Esophagus muscularis mucosa (tissue), 4 donors: ENCODE data around the gene NCOA7. TPM values are rescaled to one million over a fixed set of nuclear protein-coding genes. Genes with fewer than 3 reads are reported as not detected.
"Not testable (repeated sequence)": the region's sequence is repeated elsewhere in the genome, so short reads cannot be mapped to it uniquely, and the experiment has no call there.

Source experiments
- DNase-seq: peaks from one replicate; pipeline ENCODE4 v3.0.0-alpha.2; 2017; ENCODE audit errors: extremely low spot score
- H3K27ac ChIP-seq, 4 donors: fragments of 200-600 bp; sonication (generic); replicated peaks in 1 of 4; 1 replicate in 3 of 4; 2 replicates in 1 of 4; pipeline ENCODE4 v1.5.1; 2016 to 2019; ENCODE audit warnings: mild to moderate bottlenecking in 1 of 4
- H3K27me3 ChIP-seq, 4 donors: fragments of 200-600 bp; sonication (generic); one replicate each; pipeline versions ENCODE4 v1.5.1 to v1.6.0; 2016 to 2019
- H3K36me3 ChIP-seq, 4 donors: fragments of 200-600 bp; sonication (generic); one replicate each; pipeline ENCODE4 v1.5.1; 2016 to 2019
- H3K4me1 ChIP-seq, 4 donors: fragments of 200-600 bp; sonication (generic); one replicate each; pipeline ENCODE4 v1.5.1; 2016 to 2019
- H3K4me3 ChIP-seq, 4 donors: fragments of 200-600 bp; sonication (generic); 1 replicate in 2 of 4; 2 replicates in 2 of 4; pipeline ENCODE4 v1.5.1; 2016 to 2019; ENCODE audit warnings: mild to moderate bottlenecking in 4 of 4, moderate library complexity in 1 of 4
- H3K9me3 ChIP-seq, 4 donors: fragments of 200-600 bp; sonication (generic); 1 replicate in 3 of 4; 2 replicates in 1 of 4; pipeline ENCODE4 v1.5.1; 2016 to 2019
- CTCF ChIP-seq, 3 experiments: fragments of 200-600 bp in 2 of 3; fragments of 450-650 bp in 1 of 3; sonication (generic) in 2 of 3; IDR thresholded peaks; one replicate each; pipeline ENCODE4 v1.5.1; 2017 to 2019; ENCODE audit warnings: antibody characterized with exemption in 3 of 3, mild to moderate bottlenecking in 2 of 3, moderate library complexity in 1 of 3
- EP300 ChIP-seq: sonication (generic); formaldehyde crosslinking; IDR thresholded peaks from one replicate; pipeline ENCODE4 v1.6.1; 2017; ENCODE audit warnings: antibody characterized with exemption
- POLR2A ChIP-seq: fragments of 450-650 bp; IDR thresholded peaks from one replicate; pipeline ENCODE4 v1.6.1; 2017; ENCODE audit warnings: antibody characterized with exemption, moderate library complexity, mild to moderate bottlenecking, low read depth
- POLR2AphosphoS5 ChIP-seq, 2 donors: sonication (generic); formaldehyde crosslinking; IDR thresholded peaks; one replicate each; pipeline ENCODE4 v1.6.1; 2017; ENCODE audit warnings: antibody characterized with exemption in 2 of 2
- WGBS: methylation state at CpG from one replicate; pipeline ENCODE4 v1.1.5; 2018; 5-methylcytosine and 5-hydroxymethylcytosine counted together
- intact Hi-C: fragments of 100-400 bp; cut with DNase I; formaldehyde crosslinking; loops from one replicate; pipeline ENCODE4 v1.15.1; 2023
- total RNA-seq, 4 donors: library from RNA; depleted of rRNA; stranded (reverse); fragments of >200 nt; gene quantifications; one replicate each; pipeline versions ENCODE4 v1.1.0 to v1.2.1, GENCODE V29; 2016

The NCOA7 gene
- total RNA-seq, 4 donors from 2014 or later, result 15.4 to 29.0 (median 19.9) TPM

DNA sequence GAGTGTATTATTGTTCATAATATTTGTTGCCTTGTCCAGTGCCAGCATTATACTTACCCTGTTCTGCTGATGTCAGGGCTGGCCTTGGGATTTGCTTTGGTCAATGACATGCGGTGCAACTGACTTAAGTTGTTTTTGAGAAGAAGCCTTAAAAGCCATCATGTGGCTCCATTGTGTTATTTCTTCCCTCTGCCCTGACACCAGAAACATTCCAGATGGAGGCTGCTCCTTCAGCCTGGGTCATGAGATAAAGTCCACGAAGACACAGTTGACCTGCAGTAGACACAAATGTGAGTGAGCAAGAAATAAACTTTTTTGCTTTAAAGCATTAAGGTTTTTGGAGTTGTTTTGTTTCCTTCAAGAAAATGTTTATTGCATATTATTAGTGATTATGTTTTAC, 158.3 kb downstream of the NCOA7 start:
- Histone ChIP-seq H3K9me3 (no peaks in the 10 kb centered on the region), H3K27ac (no peak overlapping the region), H3K36me3 (no peaks in the 10 kb centered on the region), H3K4me3 (no peak overlapping the region), H3K27me3 (peaks cover 0 to 8% (median 0%) of the 10 kb centered on the region in 4 donors), H3K4me1 (peaks cover 4 to 13% (median 11%) of the 10 kb centered on the region in 4 donors)
- no peak for DNase-seq
- TF ChIP-seq POLR2AphosphoS5 (IDR thresholded peaks at IDR 0.05), result no peak
- TF ChIP-seq EP300, result no peak
- no peak for TF ChIP-seq CTCF (IDR thresholded peaks at IDR 0.05)
- no peak for TF ChIP-seq POLR2A
- 79% methylated on average over 2 of the region's 2 CpGs for WGBS
- intact Hi-C loops, result no loop called here

- TF ChIP-seq POLR2AphosphoS5 (IDR thresholded peaks at IDR 0.05), result no peak
- TF ChIP-seq EP300, result no peak
- no peak for TF ChIP-seq POLR2A
- TF ChIP-seq CTCF (IDR thresholded peaks at IDR 0.05), result no peak
- Histone ChIP-seq H3K4me3 (no peak overlapping the region), H3K9me3 (no peaks in the 10 kb centered on the region), H3K27me3 (peaks cover 0 to 8% (median 0%) of the 10 kb centered on the region in 4 donors), H3K27ac (no peak overlapping the region), H3K4me1 (peaks cover 0 to under 1% (median 0%) of the 10 kb centered on the region in 4 donors), H3K36me3 (no peaks in the 10 kb centered on the region)
- no peak for DNase-seq
- intact Hi-C loops, result loop anchor here (10.0 kb wide), 1 partner anchor 645 kb away; the partner anchor contains the start of gene HDDC2
- 85% methylated on average over 6 of the region's 6 CpGs for WGBS
These were observed 159.5 kb downstream of the NCOA7 start for GRCh38 chr6:125950293-125950692.

DNA sequence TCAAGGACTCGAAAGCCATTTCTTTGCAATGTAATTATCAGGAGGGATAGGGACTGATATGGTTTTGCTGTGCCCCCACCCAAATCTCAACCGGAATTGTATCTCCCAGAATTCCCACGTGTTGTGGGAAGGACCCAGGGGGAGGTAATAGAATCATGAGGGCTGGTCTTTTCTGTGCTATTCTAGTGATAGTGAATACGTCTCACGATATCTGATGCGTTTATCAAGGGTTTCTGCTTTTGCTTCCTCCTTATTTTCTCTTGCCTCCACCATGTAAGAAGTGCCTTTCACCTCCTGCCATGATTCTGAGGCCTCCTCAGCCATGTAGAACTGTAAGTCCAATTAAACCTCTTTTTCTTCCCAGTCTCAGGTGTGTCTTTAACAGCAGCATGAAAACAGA, 160.0 kb downstream of the NCOA7 start:
- not testable (repeated sequence) for H3K27ac ChIP-seq, H3K27me3 ChIP-seq, H3K9me3 ChIP-seq, H3K4me3 ChIP-seq, H3K36me3 ChIP-seq, DNase-seq, H3K4me1 ChIP-seq
- 81% methylated on average over 6 of the region's 6 CpGs for WGBS
- intact Hi-C loops, result loop anchor here (10.0 kb wide), 1 partner anchor 646 kb away; the partner anchor contains the start of gene HDDC2

DNA sequence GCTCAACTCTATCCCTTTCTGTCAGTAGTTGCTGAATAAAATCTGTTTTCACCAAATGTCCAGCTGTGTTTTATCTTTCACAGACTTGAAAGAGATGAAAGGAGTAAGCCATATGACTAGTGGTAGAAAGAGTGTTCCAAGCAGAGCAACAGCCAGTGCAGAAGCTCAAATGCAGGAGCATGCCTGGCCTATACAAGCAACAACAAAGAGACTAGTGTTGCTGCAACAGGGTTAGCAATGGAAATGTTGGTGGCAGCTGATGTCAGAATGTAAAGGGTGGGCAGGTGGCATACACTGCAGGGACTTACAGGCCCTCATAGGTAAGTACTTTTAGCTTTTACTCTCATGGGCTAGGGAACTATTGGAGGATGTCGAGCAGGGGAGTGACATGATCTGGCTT, 160.6 kb downstream of the NCOA7 start:
- no peak for TF ChIP-seq POLR2A
- no peak for TF ChIP-seq EP300
- TF ChIP-seq POLR2AphosphoS5 (IDR thresholded peaks at IDR 0.05), result no peak
- no peak for TF ChIP-seq CTCF (IDR thresholded peaks at IDR 0.05)
- H3K4me3 ChIP-seq, result no peak overlapping the region
- H3K27me3 ChIP-seq, result peaks cover 0 to 8% (median 0%) of the 10 kb centered on the region in 4 donors
- intact Hi-C loops, result loop anchor here (10.0 kb wide), 1 partner anchor 647 kb away; the partner anchor contains the start of gene HDDC2
- H3K9me3 ChIP-seq, result no peaks in the 10 kb centered on the region
- 85% methylated on average over 1 of the region's 1 CpG for WGBS
- no peaks in the 10 kb centered on the region for H3K36me3 ChIP-seq
- peaks cover 4 to 5% (median 5%) of the 10 kb centered on the region in 4 donors for H3K4me1 ChIP-seq
- no peak overlapping the region for H3K27ac ChIP-seq
- DNase-seq, result no peak

- no peak for DNase-seq
- Histone ChIP-seq H3K4me3 (no peak overlapping the region), H3K27me3 (peaks cover 0 to 8% (median 0%) of the 10 kb centered on the region in 4 donors), H3K4me1 (peaks cover 6 to 12% (median 11%) of the 10 kb centered on the region in 4 donors), H3K36me3 (no peaks in the 10 kb centered on the region), H3K27ac (no peak overlapping the region), H3K9me3 (no peaks in the 10 kb centered on the region)
- intact Hi-C loops, result loop anchor here (10.0 kb wide), 1 partner anchor 648 kb away; the partner anchor contains the start of gene HDDC2
- WGBS, result 72% methylated on average over 5 of the region's 7 CpGs
- TF ChIP-seq POLR2A, result no peak
These were observed 162.2 kb downstream of the NCOA7 start for GRCh38 chr6:125952764-125953501.
